Transverse colon (tissue), 3 donors: ENCODE data around the gene OTUD7B.

Source experiments
- CTCF ChIP-seq, 5 experiments: fragments of 200-600 bp in 3 of 5; fragments of 450-650 bp in 2 of 5; sonication (generic) in 3 of 5; IDR thresholded peaks; 1 replicate in 2 of 5; 2 replicates in 3 of 5; pipeline ENCODE4 v1.5.1; 2016 to 2017; ENCODE audit warnings: antibody characterized with exemption in 5 of 5, inconsistent platforms in 3 of 5, mild to moderate bottlenecking in 2 of 5, moderate library complexity in 1 of 5
- EP300 ChIP-seq: sonication (generic); formaldehyde crosslinking; IDR thresholded peaks from one replicate; pipeline ENCODE4 v1.6.1; 2017; ENCODE audit warnings: antibody characterized with exemption, low read depth
- POLR2A ChIP-seq: fragments of 450-650 bp; IDR thresholded peaks from one replicate; pipeline ENCODE4 v1.6.1; 2016; ENCODE audit warnings: antibody characterized with exemption, mild to moderate bottlenecking, moderate library complexity

- TF ChIP-seq CTCF (IDR thresholded peaks at IDR 0.05) (no peak), EP300 (no peak), POLR2A (peak; percentile 84)
Measured at GRCh38 chr1:149899460-149900284, 110.9 kb downstream of the OTUD7B start, which contains the start of gene BOLA1.
